GM19372 (cell line): ENCODE results near the gene SYTL2.

Experiments
- ATAC-seq: cut with Tn5 transposase; IDR thresholded peaks from one replicate; pipeline ENCODE4 v1.9.1; 2021; ENCODE audit warnings: mild to moderate bottlenecking, low read depth, moderate library complexity; ENCODE audit not compliant: unreplicated experiment

The SYTL2 gene

GRCh38 chr11:85766721-85767161 lies 44.2 kb downstream of the SYTL2 start:
- ATAC-seq, result no peak

GRCh38 chr11:85764796-85765195 lies 46.1 kb downstream of the SYTL2 start:
- ATAC-seq, result no peak

DNA sequence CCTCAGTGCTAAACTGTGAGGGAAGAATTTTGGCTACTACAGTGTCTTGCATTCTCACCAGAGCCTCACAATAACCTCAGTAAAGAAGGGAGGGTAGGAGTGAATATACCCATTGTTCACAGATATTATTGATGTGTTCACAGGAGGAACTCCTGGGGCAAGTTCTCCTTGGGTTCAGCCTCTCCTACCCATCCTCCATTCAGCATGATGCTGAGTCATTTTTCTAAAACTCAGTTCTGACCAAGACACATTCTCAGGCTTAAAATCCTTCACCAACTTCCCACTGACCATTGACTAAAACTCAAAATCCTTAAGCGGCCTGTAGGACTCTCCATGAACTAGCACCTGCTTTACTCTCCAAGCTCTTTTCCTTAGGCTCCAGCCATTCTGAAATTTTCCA lies 48.7 kb downstream of the SYTL2 start:
- ATAC-seq, result no peak

DNA sequence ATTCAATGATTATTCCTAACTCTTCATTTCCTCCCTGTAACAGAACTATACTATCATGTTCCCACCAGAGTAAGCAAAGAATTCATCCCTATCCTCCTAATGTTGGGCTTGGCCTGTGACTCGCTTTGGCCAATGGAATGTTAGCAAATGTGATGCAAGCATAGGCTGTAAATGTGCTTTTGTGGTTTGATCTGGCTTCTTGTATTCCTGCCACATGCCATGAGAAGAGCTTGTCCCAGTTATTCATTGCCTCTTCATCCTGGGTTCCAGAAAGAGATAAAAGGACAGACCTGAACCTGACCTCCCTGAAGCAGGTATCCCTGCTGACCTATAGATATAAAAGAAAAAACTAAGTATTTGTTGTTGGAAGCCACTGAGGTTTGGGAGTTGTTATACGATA lies 51.0 kb downstream of the SYTL2 start:
- ATAC-seq, result no peak

DNA sequence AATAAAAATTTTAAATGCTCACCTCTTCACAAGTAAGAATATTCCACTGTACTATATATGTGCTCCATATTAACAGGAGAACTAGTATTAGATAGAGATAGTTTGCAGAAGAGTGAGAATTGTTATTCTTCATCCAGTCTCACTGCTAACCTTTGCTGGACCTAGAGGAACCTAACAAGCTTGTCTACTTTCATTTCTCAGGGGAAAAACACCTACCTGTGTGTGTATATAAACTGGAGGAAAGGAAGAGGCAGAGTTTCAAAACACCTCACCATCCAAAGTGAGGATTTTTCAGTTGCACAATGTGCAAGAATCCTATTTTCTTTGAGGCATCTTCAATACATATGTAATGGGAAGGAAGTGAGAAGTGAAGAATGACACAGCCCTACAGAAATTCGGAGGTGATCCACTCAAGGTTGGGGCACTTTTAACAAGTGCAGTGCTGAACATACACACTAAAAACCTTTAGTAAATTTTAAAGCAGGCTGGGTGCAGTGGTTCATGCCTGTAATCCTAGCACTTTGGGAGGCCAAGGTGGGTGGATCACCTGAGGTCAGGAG lies 52.4 kb downstream of the SYTL2 start:
- no peak for ATAC-seq

GRCh38 chr11:85758026-85758425 lies 52.9 kb downstream of the SYTL2 start:
- no peak for ATAC-seq

- ATAC-seq, result no peak
Observed at GRCh38 chr11:85756401-85757200, 54.3 kb downstream of the SYTL2 start.

DNA sequence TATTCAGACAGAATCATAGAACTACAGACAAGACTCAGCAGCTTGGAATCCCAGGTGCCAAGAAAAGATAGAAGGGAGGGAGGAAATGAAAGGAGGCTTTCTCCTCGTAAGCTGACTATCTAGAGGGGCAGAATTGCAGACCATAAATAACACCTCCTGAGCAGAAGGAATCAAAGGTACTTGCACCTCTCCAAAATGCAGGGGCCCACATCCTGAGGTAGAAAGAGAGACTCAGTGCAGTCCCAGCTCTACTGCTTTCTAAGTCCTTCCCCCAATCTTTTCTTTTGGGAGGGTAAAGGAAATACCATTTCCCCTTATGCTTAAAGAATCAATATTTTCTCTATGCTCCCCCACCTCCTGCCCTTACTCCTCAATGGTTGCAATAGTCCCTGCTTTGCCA lies 55.2 kb downstream of the SYTL2 start:
- ATAC-seq, result no peak

DNA sequence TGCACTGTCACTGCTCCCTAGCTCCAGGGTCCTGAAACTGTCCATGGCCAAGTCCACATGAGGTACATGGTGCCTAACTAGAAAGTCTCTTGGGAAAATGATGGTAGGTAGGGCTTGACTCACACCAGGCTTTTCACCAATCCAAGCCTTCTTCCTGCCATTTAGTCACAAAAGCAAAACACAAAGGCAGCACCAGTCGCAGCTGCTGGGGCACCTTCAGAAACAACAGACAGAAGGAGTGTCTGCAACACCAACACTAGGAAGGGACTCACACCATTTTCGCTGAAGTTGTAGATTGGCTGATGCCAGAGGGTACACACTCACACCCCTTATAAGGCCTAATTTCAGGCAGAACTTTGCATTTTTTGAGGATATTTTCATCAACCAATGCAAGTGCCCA lies 55.7 kb downstream of the SYTL2 start:
- no peak for ATAC-seq

- no peak for ATAC-seq
Observed at GRCh38 chr11:85752890-85753581, 57.9 kb downstream of the SYTL2 start.

DNA sequence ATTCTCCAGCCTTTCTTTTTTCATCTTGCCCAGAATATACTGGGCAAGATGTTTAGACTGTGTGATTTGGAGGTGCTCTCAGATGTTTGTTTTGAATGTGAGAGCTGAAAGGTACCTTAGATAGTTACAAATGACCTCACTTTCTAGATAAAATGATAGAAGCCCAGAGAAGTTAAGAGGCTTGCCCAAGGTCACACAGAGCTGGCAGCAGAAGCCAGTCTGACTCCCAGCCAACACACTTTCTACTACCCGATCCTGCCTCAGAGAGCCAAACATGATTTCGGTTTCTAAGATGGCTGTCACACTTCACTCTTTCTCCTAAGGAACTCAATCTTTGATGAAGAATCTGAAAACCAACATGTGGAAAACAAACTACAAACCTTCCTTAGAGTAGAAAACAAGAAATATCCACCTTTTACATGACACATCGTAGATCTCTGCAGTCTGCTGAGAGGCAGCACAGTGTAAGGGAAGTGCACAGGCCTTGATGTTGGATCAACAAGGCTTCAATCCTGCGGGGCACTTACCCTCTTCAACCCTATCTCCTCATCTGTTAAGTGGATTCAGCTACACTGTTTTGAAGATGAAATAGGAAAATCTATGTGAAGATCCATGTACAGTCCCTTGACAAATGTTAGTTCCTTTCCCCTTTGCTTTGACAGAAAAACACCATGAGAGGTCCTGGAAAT lies 58.6 kb downstream of the SYTL2 start:
- ATAC-seq, result no peak

DNA sequence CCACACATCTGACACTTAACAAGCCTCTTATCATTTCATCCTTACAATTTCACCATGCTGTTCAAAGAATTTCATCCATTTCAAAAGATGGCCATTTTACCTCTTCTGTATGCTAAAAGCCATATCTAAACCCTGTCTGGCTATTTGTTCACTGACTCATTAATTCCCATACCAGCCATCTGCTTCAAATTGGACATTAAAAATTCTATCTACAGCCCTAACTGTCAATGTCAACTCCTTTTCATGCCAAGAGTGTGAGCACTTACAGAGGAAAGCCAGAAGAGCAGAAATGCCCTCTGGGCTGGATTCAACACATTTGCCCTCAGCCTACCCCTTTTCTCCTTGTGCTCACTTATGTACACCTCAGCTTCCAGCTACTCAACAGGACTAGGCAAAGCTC lies 59.2 kb downstream of the SYTL2 start:
- ATAC-seq, result no peak

DNA sequence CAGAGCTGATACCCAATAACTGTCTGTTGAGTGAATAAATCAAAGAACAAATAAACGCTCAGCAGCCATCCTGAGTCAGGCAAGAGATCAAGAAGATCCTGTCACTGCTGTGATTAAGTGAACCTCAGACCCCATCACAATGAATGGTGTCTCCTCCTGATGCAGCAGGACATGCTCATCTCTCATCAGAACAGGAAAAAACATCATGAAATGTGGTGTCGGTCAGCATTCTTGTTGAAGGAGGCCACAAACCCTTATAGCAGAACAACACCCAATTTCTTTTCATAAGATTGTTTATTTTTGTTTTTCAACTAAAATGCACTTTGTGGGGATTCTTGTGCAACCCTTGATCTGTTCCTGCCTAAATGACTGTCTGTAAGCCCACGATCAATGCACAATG lies 60.3 kb downstream of the SYTL2 start:
- no peak for ATAC-seq

GRCh38 chr11:85749884-85750283 lies 61.1 kb downstream of the SYTL2 start:
- ATAC-seq, result no peak

GRCh38 chr11:85749287-85749834 lies 61.6 kb downstream of the SYTL2 start:
- no peak for ATAC-seq

GRCh38 chr11:85748455-85748891 lies 62.5 kb downstream of the SYTL2 start:
- ATAC-seq, result no peak

DNA sequence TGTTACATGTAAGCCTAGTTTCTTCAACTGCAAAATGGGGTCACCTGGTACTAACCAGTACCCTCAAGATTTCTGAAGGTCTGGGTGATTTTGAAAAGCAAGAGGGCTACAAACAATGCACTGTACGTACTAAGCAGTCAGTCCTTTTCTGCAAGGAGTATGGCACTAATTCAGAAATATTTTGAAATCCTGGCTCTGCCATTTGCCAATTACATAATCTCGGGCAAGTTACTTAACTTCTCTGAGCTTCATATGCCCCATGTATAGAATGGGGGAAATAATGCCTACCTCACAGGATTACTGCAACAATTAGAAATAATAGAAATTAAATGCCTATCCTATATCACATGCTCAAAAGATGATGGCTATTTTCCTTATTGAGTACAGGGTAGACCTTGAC lies 64.3 kb downstream of the SYTL2 start:
- no peak for ATAC-seq

GRCh38 chr11:85745626-85746025 lies 65.3 kb downstream of the SYTL2 start:
- ATAC-seq, result no peak

GRCh38 chr11:85742873-85743275 lies 68.1 kb downstream of the SYTL2 start:
- no peak for ATAC-seq

- no peak for ATAC-seq
Observed at GRCh38 chr11:85742348-85742747, 68.6 kb downstream of the SYTL2 start.
